ENCODE data around the gene DRD2.

DNA sequence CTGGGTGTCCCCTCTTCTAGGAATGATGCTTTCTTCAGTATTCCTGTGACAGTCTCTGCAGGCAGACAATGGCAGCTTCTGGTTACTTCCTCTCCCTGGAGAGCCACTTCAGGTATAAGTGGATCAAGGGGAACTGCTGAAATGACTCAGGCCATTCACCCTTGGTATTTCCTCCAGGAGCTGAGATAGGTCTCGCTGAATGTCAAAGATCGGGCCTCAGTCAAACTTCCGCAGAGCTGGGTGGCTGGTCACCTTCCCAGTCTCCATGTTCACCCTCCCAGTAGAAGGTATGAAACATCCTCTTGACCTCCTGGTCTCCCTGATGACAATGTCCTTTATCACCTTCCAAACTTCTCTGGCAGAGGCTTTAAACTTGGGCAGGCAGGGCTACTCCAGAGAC is 89.4 kb downstream of the DRD2 start:
- no peak for TF ChIP-seq HNF4G (IDR thresholded peaks at IDR 0.05)
- TF ChIP-seq, protein P1, sequence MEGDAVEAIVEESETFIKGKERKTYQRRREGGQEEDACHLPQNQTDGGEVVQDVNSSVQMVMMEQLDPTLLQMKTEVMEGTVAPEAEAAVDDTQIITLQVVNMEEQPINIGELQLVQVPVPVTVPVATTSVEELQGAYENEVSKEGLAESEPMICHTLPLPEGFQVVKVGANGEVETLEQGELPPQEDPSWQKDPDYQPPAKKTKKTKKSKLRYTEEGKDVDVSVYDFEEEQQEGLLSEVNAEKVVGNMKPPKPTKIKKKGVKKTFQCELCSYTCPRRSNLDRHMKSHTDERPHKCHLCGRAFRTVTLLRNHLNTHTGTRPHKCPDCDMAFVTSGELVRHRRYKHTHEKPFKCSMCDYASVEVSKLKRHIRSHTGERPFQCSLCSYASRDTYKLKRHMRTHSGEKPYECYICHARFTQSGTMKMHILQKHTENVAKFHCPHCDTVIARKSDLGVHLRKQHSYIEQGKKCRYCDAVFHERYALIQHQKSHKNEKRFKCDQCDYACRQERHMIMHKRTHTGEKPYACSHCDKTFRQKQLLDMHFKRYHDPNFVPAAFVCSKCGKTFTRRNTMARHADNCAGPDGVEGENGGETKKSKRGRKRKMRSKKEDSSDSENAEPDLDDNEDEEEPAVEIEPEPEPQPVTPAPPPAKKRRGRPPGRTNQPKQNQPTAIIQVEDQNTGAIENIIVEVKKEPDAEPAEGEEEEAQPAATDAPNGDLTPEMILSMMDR (IDR thresholded peaks at IDR 0.05; ENCODE audit: low read depth, low read length, missing input control) = no peak
- TF ChIP-seq EGR1 (IDR thresholded peaks at IDR 0.05; ENCODE audit: low read depth in 2 of 2) = no peak
- TF ChIP-seq, protein P2, sequence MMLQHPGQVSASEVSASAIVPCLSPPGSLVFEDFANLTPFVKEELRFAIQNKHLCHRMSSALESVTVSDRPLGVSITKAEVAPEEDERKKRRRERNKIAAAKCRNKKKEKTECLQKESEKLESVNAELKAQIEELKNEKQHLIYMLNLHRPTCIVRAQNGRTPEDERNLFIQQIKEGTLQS (IDR thresholded peaks at IDR 0.05) = no peak
- TF ChIP-seq, protein P3, sequence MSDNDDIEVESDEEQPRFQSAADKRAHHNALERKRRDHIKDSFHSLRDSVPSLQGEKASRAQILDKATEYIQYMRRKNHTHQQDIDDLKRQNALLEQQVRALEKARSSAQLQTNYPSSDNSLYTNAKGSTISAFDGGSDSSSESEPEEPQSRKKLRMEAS (IDR thresholded peaks at IDR 0.05) = no peak
